Measurements from ENCODE around the gene TMEM117. TPM values are rescaled to one million over a fixed set of nuclear protein-coding genes. Genes with fewer than 3 reads are reported as not detected.

Gene TMEM117
- total RNA-seq, 2 experiments from 2014 or later: 0.95 to 0.96 TPM

DNA sequence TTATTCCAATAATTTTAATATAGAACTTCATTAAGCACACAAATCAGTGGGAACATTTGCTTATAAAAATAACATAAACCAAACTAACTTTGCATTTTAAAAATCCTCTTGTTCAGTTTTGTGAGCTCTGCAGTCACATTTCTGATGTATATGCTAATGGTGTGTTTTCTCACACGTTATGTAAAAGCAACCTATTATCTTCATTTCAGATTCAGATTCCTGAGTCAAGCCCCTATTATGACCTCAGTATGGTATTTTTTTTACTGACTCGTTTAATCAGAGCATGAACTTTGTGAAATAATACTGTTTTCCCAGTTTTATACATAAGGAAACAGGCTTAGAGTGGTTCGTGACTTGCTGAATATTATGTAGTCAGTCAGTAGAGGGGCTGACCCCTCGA is 394.0 kb downstream of the TMEM117 start:
- Mint-ChIP-seq H3K4me3 (no peak overlapping the region), H3K27ac (no peak overlapping the region), H3K27me3 (no peaks in the 10 kb centered on the region), H3K36me3 (ENCODE audit: low read depth) (no peaks in the 10 kb centered on the region), H3K4me1 (ENCODE audit: low read depth) (no peaks in the 10 kb centered on the region), H3K9me3 (no peaks in the 10 kb centered on the region)
- ChIA-PET CTCF (no interaction called here), POLR2A (no interaction called here)
- TF ChIP-seq, protein P1, sequence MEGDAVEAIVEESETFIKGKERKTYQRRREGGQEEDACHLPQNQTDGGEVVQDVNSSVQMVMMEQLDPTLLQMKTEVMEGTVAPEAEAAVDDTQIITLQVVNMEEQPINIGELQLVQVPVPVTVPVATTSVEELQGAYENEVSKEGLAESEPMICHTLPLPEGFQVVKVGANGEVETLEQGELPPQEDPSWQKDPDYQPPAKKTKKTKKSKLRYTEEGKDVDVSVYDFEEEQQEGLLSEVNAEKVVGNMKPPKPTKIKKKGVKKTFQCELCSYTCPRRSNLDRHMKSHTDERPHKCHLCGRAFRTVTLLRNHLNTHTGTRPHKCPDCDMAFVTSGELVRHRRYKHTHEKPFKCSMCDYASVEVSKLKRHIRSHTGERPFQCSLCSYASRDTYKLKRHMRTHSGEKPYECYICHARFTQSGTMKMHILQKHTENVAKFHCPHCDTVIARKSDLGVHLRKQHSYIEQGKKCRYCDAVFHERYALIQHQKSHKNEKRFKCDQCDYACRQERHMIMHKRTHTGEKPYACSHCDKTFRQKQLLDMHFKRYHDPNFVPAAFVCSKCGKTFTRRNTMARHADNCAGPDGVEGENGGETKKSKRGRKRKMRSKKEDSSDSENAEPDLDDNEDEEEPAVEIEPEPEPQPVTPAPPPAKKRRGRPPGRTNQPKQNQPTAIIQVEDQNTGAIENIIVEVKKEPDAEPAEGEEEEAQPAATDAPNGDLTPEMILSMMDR (IDR thresholded peaks at IDR 0.05): no peak
- DNase-seq (no peak), ATAC-seq (no peak)
- intact Hi-C loops (cut with micrococcal nuclease): no loop called here

DNA sequence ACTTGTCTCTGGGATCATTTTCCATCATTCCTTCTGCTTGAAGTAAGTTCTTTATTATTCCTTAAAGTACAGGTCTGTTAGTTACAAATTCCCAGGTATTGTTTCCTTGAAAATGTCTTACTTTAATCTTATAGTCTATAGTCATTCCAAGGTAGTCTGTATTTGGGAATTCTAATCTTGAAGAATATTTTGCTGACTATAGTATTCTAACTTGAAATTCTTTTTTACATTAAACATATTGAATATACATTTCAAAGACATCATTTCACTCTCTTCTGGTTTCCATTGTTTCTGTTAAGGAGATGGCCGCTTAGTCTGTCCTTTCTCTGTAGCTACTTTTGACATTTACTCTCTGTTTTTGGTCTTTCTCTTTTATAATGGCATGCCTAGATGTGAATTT is 399.8 kb downstream of the TMEM117 start:
- Mint-ChIP-seq H3K36me3 (ENCODE audit: low read depth) (no peaks in the 10 kb centered on the region), H3K27ac (no peak overlapping the region), H3K27me3 (no peaks in the 10 kb centered on the region), H3K4me1 (ENCODE audit: low read depth) (no peaks in the 10 kb centered on the region), H3K4me3 (no peak overlapping the region), H3K9me3 (no peaks in the 10 kb centered on the region)
- no peak for ATAC-seq
- DNase-seq: no peak
- CTCF ChIA-PET: no interaction called here
- TF ChIP-seq, protein P1 (IDR thresholded peaks at IDR 0.05): no peak
- POLR2A ChIA-PET: no interaction called here
- intact Hi-C loops (cut with micrococcal nuclease): no loop called here

DNA sequence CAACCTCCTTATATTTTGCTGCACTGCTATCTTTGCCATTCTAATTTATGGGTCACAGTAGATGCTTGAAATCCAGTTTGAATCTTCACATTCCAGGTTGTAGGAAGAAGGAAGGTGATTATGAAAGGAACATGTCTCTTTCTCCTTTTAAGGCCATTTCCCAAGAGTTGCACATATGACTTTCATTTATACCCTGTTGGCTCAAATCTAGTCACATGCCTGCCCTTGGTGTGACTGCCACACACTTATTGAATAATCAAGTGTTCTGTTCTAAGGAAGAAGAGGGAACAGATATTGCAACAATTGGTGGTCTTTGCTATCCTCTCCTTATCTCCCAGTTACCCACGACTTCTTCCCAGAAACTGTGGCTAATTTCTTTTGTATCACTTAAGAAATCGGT is 404.3 kb downstream of the TMEM117 start:
- Mint-ChIP-seq H3K4me3 (no peak overlapping the region), H3K27me3 (no peaks in the 10 kb centered on the region), H3K4me1 (ENCODE audit: low read depth) (no peaks in the 10 kb centered on the region), H3K9me3 (peaks cover 5% of the 10 kb centered on the region), H3K27ac (no peak overlapping the region), H3K36me3 (ENCODE audit: low read depth) (peaks cover 3% of the 10 kb centered on the region)
- intact Hi-C loops (cut with micrococcal nuclease): no loop called here
- ATAC-seq (no peak), DNase-seq (no peak)
- ChIA-PET CTCF (no interaction called here), POLR2A (no interaction called here)
- TF ChIP-seq, protein P1 (IDR thresholded peaks at IDR 0.05): no peak

DNA sequence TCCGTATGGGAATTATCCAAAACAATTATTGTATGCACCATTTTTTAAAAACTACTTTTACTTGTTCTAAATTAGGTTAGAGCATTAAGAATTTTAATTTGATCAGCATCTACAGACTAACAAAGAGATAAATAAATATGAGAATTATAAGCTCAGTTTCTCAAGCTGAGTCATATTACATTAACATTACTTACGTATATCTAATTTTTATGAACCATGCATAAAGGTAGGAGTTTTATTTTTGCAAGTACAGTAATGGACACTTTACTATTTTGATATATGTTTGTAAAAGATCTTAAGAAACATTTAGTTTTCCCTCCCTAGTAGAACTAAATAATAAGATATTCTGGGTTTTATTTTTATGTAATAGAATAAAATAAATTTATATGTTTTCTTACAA is 410.1 kb downstream of the TMEM117 start:
- H3K36me3 Mint-ChIP-seq (ENCODE audit: low read depth): peaks cover 5% of the 10 kb centered on the region
- ChIA-PET CTCF (no interaction called here), POLR2A (no interaction called here)
- no peaks in the 10 kb centered on the region for H3K27me3 Mint-ChIP-seq
- H3K9me3 Mint-ChIP-seq: peaks cover 8% of the 10 kb centered on the region
- no peak for DNase-seq
- H3K4me1 Mint-ChIP-seq (ENCODE audit: low read depth): no peaks in the 10 kb centered on the region
- TF ChIP-seq, protein P1 (IDR thresholded peaks at IDR 0.05): no peak
- no peak overlapping the region for H3K4me3 Mint-ChIP-seq
- H3K27ac Mint-ChIP-seq: no peak overlapping the region
- intact Hi-C loops (cut with micrococcal nuclease): no loop called here
- ATAC-seq: no peak

DNA sequence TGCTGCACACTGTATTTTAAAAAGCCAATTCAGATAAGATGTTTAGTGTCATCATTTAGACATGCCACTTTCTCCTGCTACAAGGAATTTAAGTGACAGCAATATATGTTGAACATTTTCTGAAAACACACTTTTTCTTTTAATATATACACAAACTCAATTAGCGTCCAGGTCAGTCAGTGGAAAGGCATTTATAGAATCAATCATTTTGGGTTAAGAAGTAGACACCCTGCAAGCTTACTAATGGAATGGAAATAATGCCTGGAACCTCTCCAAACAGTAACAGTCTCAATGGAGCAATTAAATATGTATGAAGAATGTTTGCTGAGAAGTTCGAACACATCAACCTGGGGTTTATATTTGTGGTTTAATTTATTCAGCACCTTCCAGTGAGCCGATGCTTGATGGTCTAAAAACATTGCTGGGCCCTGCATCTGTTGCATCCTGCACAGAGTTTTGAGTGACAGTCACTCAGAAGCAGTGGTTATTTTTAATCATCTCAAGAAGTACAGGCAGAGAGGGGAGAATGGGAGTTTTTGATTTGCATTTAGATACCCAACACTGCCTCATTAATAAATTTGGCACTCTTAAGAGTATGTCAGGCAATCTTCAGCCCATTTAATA is 410.7 kb downstream of the TMEM117 start:
- ATAC-seq: no peak
- TF ChIP-seq, protein P1 (IDR thresholded peaks at IDR 0.05): no peak
- no peaks in the 10 kb centered on the region for H3K4me1 Mint-ChIP-seq (ENCODE audit: low read depth)
- H3K36me3 Mint-ChIP-seq (ENCODE audit: low read depth): peaks cover 5% of the 10 kb centered on the region
- peaks cover 8% of the 10 kb centered on the region for H3K9me3 Mint-ChIP-seq
- ChIA-PET CTCF (no interaction called here), POLR2A (no interaction called here)
- no peak overlapping the region for H3K4me3 Mint-ChIP-seq
- no peaks in the 10 kb centered on the region for H3K27me3 Mint-ChIP-seq
- H3K27ac Mint-ChIP-seq: no peak overlapping the region
- DNase-seq: no peak
- intact Hi-C loops (cut with micrococcal nuclease): no loop called here

All from activated CD8-positive, alpha-beta T cell treated with anti-CD3 and anti-CD28 coated beads for 36 hours (primary cell).